Kidney (tissue), 14 donors: ENCODE data around the gene GPX5. TPM values are rescaled to one million over a fixed set of nuclear protein-coding genes. Genes with fewer than 3 reads are reported as not detected.

Experiments used
- DNase-seq, 5 donors: peaks; one replicate each; pipeline ENCODE4 v3.0.0-alpha.2; 2013 to 2020
- FAIRE-seq: peaks from 2 replicates; lab custom pipeline; 2012; peaks lifted over from hg19 to GRCh38; lab: Jason Lieb, UNC
- H3K27ac ChIP-seq, 2 donors: one replicate each; pipeline ENCODE4 v1.7.0; 2013; ENCODE audit warnings: low read depth in 2 of 2, low read length in 2 of 2, inconsistent platforms in 1 of 2
- H3K27me3 ChIP-seq: one replicate; pipeline ENCODE4 v1.7.1; 2013; ENCODE audit warnings: low read length, inconsistent platforms; ENCODE audit not compliant: control insufficient read depth, insufficient read depth
- H3K36me3 ChIP-seq, 3 donors: one replicate each; pipeline versions ENCODE4 v1.7.0 to v1.7.1; 2013; ENCODE audit warnings: low read length in 3 of 3, control low read depth in 1 of 3, inconsistent platforms in 1 of 3; ENCODE audit not compliant: insufficient read depth in 3 of 3, control insufficient read depth in 2 of 3
- H3K4me1 ChIP-seq, 3 donors: one replicate each; pipeline versions ENCODE4 v1.7.0 to v1.7.1; 2013; ENCODE audit warnings: low read length in 3 of 3, inconsistent platforms in 1 of 3, low read depth in 1 of 3; ENCODE audit not compliant: control insufficient read depth in 2 of 3, insufficient read depth in 2 of 3
- H3K4me3 ChIP-seq, 3 donors: one replicate each; pipeline versions ENCODE4 v1.7.0 to v1.8.1; 2013; ENCODE audit warnings: low read length in 3 of 3, control low read depth in 1 of 3, inconsistent platforms in 1 of 3
- H3K9ac ChIP-seq, 3 donors: one replicate each; pipeline versions ENCODE4 v1.7.0 to v1.7.1; 2013; ENCODE audit warnings: low read length in 3 of 3, control low read depth in 1 of 3, inconsistent platforms in 1 of 3
- H3K9me3 ChIP-seq, 3 donors: one replicate each; pipeline versions ENCODE4 v1.7.0 to v1.7.1; 2013; ENCODE audit warnings: low read length in 3 of 3, control low read depth in 1 of 3, inconsistent platforms in 1 of 3; ENCODE audit not compliant: control insufficient read depth in 2 of 3, insufficient read depth in 1 of 3
- CTCF ChIP-seq: IDR thresholded peaks from 3 replicates; pipeline ENCODE4 v1.5.1; 2012; ENCODE audit warnings: mild to moderate bottlenecking, moderate library complexity, borderline replicate concordance; ENCODE audit not compliant: insufficient read depth; ENCODE audit errors: extremely low read depth
- intact Hi-C: fragments of 100-400 bp; cut with DNase I; formaldehyde crosslinking; loops from one replicate; pipeline ENCODE4 v1.11.1; 2022
- polyA plus RNA-seq: library from polyadenylated mRNA; stranded (reverse); fragments of 350-450 nt; fragmentation: Illumina TruSeq; extraction: RNeasy Lipid Tissue Mini Kit (QIAGEN cat#74804); gene quantifications from one replicate; pipeline ENCODE4 v1.2.3, GENCODE V29; 2014; ENCODE audit warnings: low read depth, low replicate concordance; ENCODE audit not compliant: insufficient read depth
- total RNA-seq: library from RNA; stranded (reverse); fragmentation: NEBNext Ultra II Directional; extraction: Animal tissue kit (Norgen Biotek cat#: 25700); gene quantifications from one replicate; pipeline ENCODE4 v1.2.1, GENCODE V29; 2021
- donor health status: control.
- donor health status: control.
- donor health status: control.
- donor health status: control.
- donor health status: control.
- donor health status: DM: yes; HTN: yes; CAD: no.
- donor health status: Normal renal cell carcinoma (clear cell type).

The GPX5 gene
- total and polyA plus RNA-seq, 2 donors from 2014 or later, result not detected

DNA sequence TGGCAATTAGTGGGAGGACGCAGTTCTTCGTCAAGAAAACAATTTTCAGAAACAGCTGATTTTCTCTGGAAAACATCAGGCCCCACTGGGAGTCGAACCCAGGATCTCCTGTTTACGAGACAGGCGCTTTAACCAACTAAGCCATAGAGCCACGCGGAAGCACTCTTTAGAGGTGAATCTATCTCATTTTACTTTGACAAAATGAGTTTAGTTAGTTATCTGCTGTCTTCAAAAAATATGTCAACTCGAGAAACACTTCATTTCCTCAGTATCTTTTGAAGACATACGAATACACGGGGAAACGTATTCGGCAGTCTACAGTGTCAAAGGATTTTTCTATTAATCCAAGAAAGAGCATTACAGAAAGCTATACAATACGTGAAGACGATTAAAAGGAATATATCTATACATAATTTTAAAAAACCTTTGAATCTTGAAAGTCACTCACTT lies 36.7 kb upstream of the GPX5 start:
- Histone ChIP-seq H3K36me3 (no peaks in the 10 kb centered on the region), H3K4me3 (peak overlapping the region in 1 of 3 donors; percentile 1), H3K9ac (peak overlapping the region in 1 of 3 donors; percentile 0), H3K27me3 (peaks cover 17% of the 10 kb centered on the region), H3K9me3 (no peaks in the 10 kb centered on the region), H3K4me1 (no peaks in the 10 kb centered on the region), H3K27ac (no peak overlapping the region)
- no peak for TF ChIP-seq CTCF
- intact Hi-C loops, result no loop called here
- FAIRE-seq (no peak), DNase-seq (peak in 3 of 5 donors; percentile 18 to 62 (median 54))

GRCh38 chr6:28489366-28490204 lies 36.1 kb upstream of the GPX5 start:
- H3K9ac ChIP-seq, result peak overlapping the region in 1 of 3 donors; percentile 7
- no peak for TF ChIP-seq CTCF
- H3K4me3 ChIP-seq, result peak overlapping the region in 1 of 3 donors; percentile 13
- H3K27ac ChIP-seq, result no peak overlapping the region
- no peaks in the 10 kb centered on the region for H3K9me3 ChIP-seq
- no peaks in the 10 kb centered on the region for H3K36me3 ChIP-seq
- H3K27me3 ChIP-seq, result peaks cover 19% of the 10 kb centered on the region
- intact Hi-C loops, result no loop called here
- peak in 4 of 5 donors; percentile 37 to 71 (median 62) for DNase-seq
- FAIRE-seq, result no peak
- no peaks in the 10 kb centered on the region for H3K4me1 ChIP-seq

DNA sequence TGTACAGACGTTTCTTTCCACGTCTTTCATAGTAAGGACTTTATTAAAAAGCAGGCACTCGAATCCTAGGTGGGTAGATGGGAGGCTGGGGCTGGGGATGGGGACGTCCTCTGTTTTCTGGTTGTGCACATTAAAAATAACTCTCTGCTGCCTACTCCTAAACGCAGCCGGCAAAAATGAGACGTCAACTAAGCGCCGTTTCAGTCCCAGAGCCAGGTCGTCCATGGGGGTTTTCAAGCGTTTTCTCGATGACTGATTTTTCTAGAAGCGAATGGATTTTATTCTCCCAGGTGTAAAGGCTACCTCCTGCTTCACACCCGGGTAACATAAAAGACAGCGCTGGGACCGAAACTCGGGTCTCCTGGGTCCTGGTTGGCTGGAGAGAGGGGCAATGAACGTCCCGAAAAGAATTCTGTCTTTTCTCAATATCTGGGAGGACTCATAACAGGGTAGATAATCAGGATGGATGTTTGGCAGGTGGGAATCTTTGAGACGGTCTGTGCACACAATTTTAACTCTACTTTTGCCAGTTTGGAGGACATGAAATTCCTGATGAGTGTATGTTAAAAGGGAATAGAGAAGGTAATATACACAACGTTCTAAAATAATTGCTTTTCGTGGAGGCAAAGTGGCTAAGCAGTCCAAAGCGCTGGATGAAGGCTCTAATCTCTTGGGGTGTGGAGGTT lies 35.3 kb upstream of the GPX5 start:
- no peak overlapping the region for H3K27ac ChIP-seq
- peak in 1 of 5 donors; percentile 32 for DNase-seq
- H3K27me3 ChIP-seq, result peaks cover 19% of the 10 kb centered on the region

More for the DNA sequence above, 35.3 kb upstream of the GPX5 start:
- Histone ChIP-seq H3K4me1 (no peaks in the 10 kb centered on the region), H3K9me3 (no peaks in the 10 kb centered on the region), H3K9ac (peak overlapping the region in 1 of 3 donors; percentile 7), H3K4me3 (peak overlapping the region in 1 of 3 donors; percentile 13), H3K36me3 (no peaks in the 10 kb centered on the region)
- intact Hi-C loops, result no loop called here
- TF ChIP-seq CTCF, result no peak
- FAIRE-seq, result no peak
